ENCODE results near the gene RAB36.

- TF ChIP-seq CTCF (IDR thresholded peaks at IDR 0.05; ENCODE audit: poor library complexity), result no peak
- no peak for TF ChIP-seq EZH2 (IDR thresholded peaks at IDR 0.05; ENCODE audit: borderline replicate concordance)
Observed at GRCh38 chr22:23154461-23154860, 9.2 kb downstream of the RAB36 start.
